ENCODE results near the gene GNAL. TPM values are rescaled to one million over a fixed set of nuclear protein-coding genes. Genes with fewer than 3 reads are reported as not detected.
"Not testable (repeated sequence)": the region's sequence is repeated elsewhere in the genome, so short reads cannot be mapped to it uniquely, and the experiment has no call there.

The GNAL gene
- total RNA-seq, 1 experiment from 2014 or later, result 1.6 TPM

GRCh38 chr18:11669271-11669947 is 19.7 kb upstream of the GNAL start:
- DNase-seq (ENCODE audit: low spot score), result no peak

GRCh38 chr18:11669948-11670275 is 19.2 kb upstream of the GNAL start:
- DNase-seq (ENCODE audit: low spot score), result no peak

GRCh38 chr18:11671156-11671555 is 17.9 kb upstream of the GNAL start:
- DNase-seq (ENCODE audit: low spot score), result no peak

- no peak for DNase-seq (ENCODE audit: low spot score)
Measured at GRCh38 chr18:11672198-11672597, 16.9 kb upstream of the GNAL start.

GRCh38 chr18:11672846-11673454 is 16.1 kb upstream of the GNAL start:
- no peak for DNase-seq (ENCODE audit: low spot score)

- DNase-seq (ENCODE audit: low spot score), result no peak
Measured at GRCh38 chr18:11673560-11673959, 15.5 kb upstream of the GNAL start.

GRCh38 chr18:11674119-11674518 is 14.9 kb upstream of the GNAL start:
- DNase-seq (ENCODE audit: low spot score), result no peak

GRCh38 chr18:11676386-11676785 is 12.7 kb upstream of the GNAL start:
- no peak for DNase-seq (ENCODE audit: low spot score)

GRCh38 chr18:11676867-11677266 is 12.2 kb upstream of the GNAL start:
- DNase-seq (ENCODE audit: low spot score), result peak; percentile 78

GRCh38 chr18:11678211-11678610 is 10.9 kb upstream of the GNAL start:
- DNase-seq (ENCODE audit: low spot score), result no peak

GRCh38 chr18:11689669-11690565 is 853 bp downstream of the GNAL start:
- peak; percentile 12 for DNase-seq (ENCODE audit: low spot score)

- not testable (repeated sequence) for DNase-seq (ENCODE audit: low spot score)
Measured at GRCh38 chr18:11690660-11691059, 1.6 kb downstream of the GNAL start.

- no peak for DNase-seq (ENCODE audit: low spot score)
Measured at GRCh38 chr18:11695736-11696135, 6.7 kb downstream of the GNAL start.

GRCh38 chr18:11696451-11696850 is 7.4 kb downstream of the GNAL start:
- no peak for DNase-seq (ENCODE audit: low spot score)

- DNase-seq (ENCODE audit: low spot score), result no peak
Measured at GRCh38 chr18:11700876-11701275, 11.8 kb downstream of the GNAL start.

- DNase-seq (ENCODE audit: low spot score), result no peak
Measured at GRCh38 chr18:11710578-11710977, 21.5 kb downstream of the GNAL start.

GRCh38 chr18:11713756-11714155 is 24.7 kb downstream of the GNAL start:
- no peak for DNase-seq (ENCODE audit: low spot score)

- DNase-seq (ENCODE audit: low spot score), result no peak
Measured at GRCh38 chr18:11714244-11714918, 25.3 kb downstream of the GNAL start.

GRCh38 chr18:11716767-11717315 is 27.8 kb downstream of the GNAL start:
- not testable (repeated sequence) for DNase-seq (ENCODE audit: low spot score)

GRCh38 chr18:11719050-11719449 is 30.0 kb downstream of the GNAL start:
- DNase-seq (ENCODE audit: low spot score), result no peak

- no peak for DNase-seq (ENCODE audit: low spot score)
Measured at GRCh38 chr18:11719621-11720020, 30.6 kb downstream of the GNAL start.

GRCh38 chr18:11721720-11722119 is 32.7 kb downstream of the GNAL start:
- no peak for DNase-seq (ENCODE audit: low spot score)
